Endothelial cell (in vitro differentiated cells): ENCODE results near the gene MROH7. TPM values are rescaled to one million over a fixed set of nuclear protein-coding genes. Genes with fewer than 3 reads are reported as not detected.
A peak's percentile ranks its signal among the peaks of the same experiment; 100 is the strongest.

ENCODE experiments used
- DNase-seq: peaks from one replicate; pipeline ENCODE4 v3.0.0; 2021; ENCODE audit warnings: low spot score
- H3K27ac Mint-ChIP-seq: one replicate; pipeline ENCODE4 v1.8.0; 2021; ENCODE audit warnings: mixed read lengths, inconsistent platforms; ENCODE audit not compliant: unreplicated experiment
- H3K27me3 Mint-ChIP-seq: one replicate; pipeline ENCODE4 v1.8.0; 2021; ENCODE audit warnings: mild to moderate bottlenecking, moderate library complexity, mixed read lengths, inconsistent platforms; ENCODE audit not compliant: unreplicated experiment
- H3K36me3 Mint-ChIP-seq: one replicate; pipeline ENCODE4 v1.8.0; 2021; ENCODE audit warnings: mild to moderate bottlenecking, low read depth, mixed read lengths, inconsistent platforms; ENCODE audit not compliant: unreplicated experiment
- H3K4me1 Mint-ChIP-seq: one replicate; pipeline ENCODE4 v1.8.0; 2021; ENCODE audit warnings: mild to moderate bottlenecking, mixed read lengths, inconsistent platforms; ENCODE audit not compliant: unreplicated experiment
- H3K4me3 Mint-ChIP-seq: one replicate; pipeline ENCODE4 v1.8.0; 2021; ENCODE audit warnings: mild to moderate bottlenecking, mixed read lengths, inconsistent platforms; ENCODE audit not compliant: unreplicated experiment
- H3K9me3 Mint-ChIP-seq: one replicate; pipeline ENCODE4 v1.8.0; 2021; ENCODE audit warnings: mixed read lengths, inconsistent platforms; ENCODE audit not compliant: unreplicated experiment
- total RNA-seq: library from RNA; stranded (reverse); fragmentation: NEBNext Ultra II Directional; extraction: Animal tissue kit (Norgen Biotek cat#: 25700); gene quantifications from one replicate; pipeline ENCODE4 v1.2.1, GENCODE V29; 2021; ENCODE audit not compliant: unreplicated experiment
- TF ChIP-seq, protein P1 (sequence below): fragments of 200-600 bp; sonication (generic); IDR thresholded peaks from one replicate; pipeline ENCODE4 v1.5.0; 2021; ENCODE audit warnings: antibody characterized with exemption; ENCODE audit not compliant: unreplicated experiment

MROH7 gene
- total RNA-seq, 1 donor from 2014 or later: 3.3 TPM

GRCh38 chr1:54614563-54614962 is 27.0 kb upstream of the MROH7 start:
- Mint-ChIP-seq H3K27me3 (peaks cover 9% of the 10 kb centered on the region), H3K4me1 (peaks cover 37% of the 10 kb centered on the region), H3K36me3 (peaks cover 9% of the 10 kb centered on the region), H3K27ac (peak overlapping the region; percentile 31), H3K4me3 (no peak overlapping the region), H3K9me3 (no peaks in the 10 kb centered on the region)
- DNase-seq: no peak
- TF ChIP-seq, protein P1, sequence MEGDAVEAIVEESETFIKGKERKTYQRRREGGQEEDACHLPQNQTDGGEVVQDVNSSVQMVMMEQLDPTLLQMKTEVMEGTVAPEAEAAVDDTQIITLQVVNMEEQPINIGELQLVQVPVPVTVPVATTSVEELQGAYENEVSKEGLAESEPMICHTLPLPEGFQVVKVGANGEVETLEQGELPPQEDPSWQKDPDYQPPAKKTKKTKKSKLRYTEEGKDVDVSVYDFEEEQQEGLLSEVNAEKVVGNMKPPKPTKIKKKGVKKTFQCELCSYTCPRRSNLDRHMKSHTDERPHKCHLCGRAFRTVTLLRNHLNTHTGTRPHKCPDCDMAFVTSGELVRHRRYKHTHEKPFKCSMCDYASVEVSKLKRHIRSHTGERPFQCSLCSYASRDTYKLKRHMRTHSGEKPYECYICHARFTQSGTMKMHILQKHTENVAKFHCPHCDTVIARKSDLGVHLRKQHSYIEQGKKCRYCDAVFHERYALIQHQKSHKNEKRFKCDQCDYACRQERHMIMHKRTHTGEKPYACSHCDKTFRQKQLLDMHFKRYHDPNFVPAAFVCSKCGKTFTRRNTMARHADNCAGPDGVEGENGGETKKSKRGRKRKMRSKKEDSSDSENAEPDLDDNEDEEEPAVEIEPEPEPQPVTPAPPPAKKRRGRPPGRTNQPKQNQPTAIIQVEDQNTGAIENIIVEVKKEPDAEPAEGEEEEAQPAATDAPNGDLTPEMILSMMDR: no peak

GRCh38 chr1:54615531-54616279 is 25.9 kb upstream of the MROH7 start:
- Mint-ChIP-seq H3K4me3 (no peak overlapping the region), H3K27me3 (peaks cover 9% of the 10 kb centered on the region), H3K9me3 (no peaks in the 10 kb centered on the region), H3K36me3 (peaks cover 8% of the 10 kb centered on the region), H3K4me1 (peaks cover 42% of the 10 kb centered on the region), H3K27ac (peak overlapping the region; percentile 48)
- TF ChIP-seq, protein P1: no peak
- no peak for DNase-seq

DNA sequence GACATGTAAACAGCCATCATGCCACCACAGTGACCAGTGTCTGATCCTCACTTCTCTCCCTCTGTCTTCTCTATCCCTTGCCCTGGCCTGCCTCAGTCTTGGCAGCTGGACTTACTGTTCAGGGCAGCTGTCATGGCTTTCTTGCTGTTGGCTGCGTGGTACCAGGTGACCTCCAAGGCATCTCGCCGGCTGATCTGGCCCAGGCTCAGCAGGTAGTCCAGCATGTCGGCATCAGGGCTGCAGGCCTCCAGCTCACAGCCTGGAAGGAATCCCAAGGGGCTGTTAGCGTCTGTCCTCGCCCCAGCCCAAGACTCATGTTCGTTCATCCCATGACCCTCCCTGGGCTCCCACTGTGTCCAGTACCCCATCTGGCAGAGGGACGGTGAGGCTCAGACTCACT is 21.8 kb upstream of the MROH7 start:
- Mint-ChIP-seq H3K27ac (no peak overlapping the region), H3K27me3 (peaks cover 8% of the 10 kb centered on the region), H3K4me1 (peaks cover 23% of the 10 kb centered on the region), H3K4me3 (no peak overlapping the region), H3K9me3 (no peaks in the 10 kb centered on the region), H3K36me3 (no peaks in the 10 kb centered on the region)
- no peak for DNase-seq
- TF ChIP-seq, protein P1: no peak

GRCh38 chr1:54623216-54624007 is 18.2 kb upstream of the MROH7 start, which contains the start of gene FAM151A:
TSS of gene FAM151A (minus strand) at chr1:54623525. CDS start at chr1:54623395, 130 bp downstream.
- no peak within 1 kb of the TSS for H3K4me3 Mint-ChIP-seq
- H3K4me1 Mint-ChIP-seq: peaks cover 13% of the 10 kb centered on the region
- DNase-seq: no peak
- TF ChIP-seq, protein P1: no peak
- H3K36me3 Mint-ChIP-seq: no peaks in the 10 kb centered on the region
- H3K27me3 Mint-ChIP-seq: peaks cover 3% of the 10 kb centered on the region
- H3K9me3 Mint-ChIP-seq: no peaks in the 10 kb centered on the region
- H3K27ac Mint-ChIP-seq: no peak within 1 kb of the TSS
